ENCODE measurements around the gene PLEKHH1.

The PLEKHH1 gene

GRCh38 chr14:67505254-67505653 is 27.8 kb upstream of the PLEKHH1 start:
- no peak overlapping the region for H3K4me3 ChIP-seq (ENCODE audit: low read depth, low read length)
- DNase-seq (ENCODE audit: low read depth), result no peak

- DNase-seq (ENCODE audit: low read depth), result no peak
Observed at GRCh38 chr14:67508956-67509355, 24.1 kb upstream of the PLEKHH1 start.

GRCh38 chr14:67510121-67510520 is 23.0 kb upstream of the PLEKHH1 start:
- DNase-seq (ENCODE audit: low read depth), result no peak
- no peak overlapping the region for H3K4me3 ChIP-seq (ENCODE audit: low read depth, low read length)

More at GRCh38 chr14:67508956-67509355, 24.1 kb upstream of the PLEKHH1 start:
- no peak overlapping the region for H3K4me3 ChIP-seq (ENCODE audit: low read depth, low read length)

- no peak overlapping the region for H3K4me3 ChIP-seq (ENCODE audit: low read depth, low read length)
- no peak for DNase-seq (ENCODE audit: low read depth)
Observed at GRCh38 chr14:67510836-67511235, 22.3 kb upstream of the PLEKHH1 start.

GRCh38 chr14:67512463-67513310 is 20.4 kb upstream of the PLEKHH1 start:
- no peak overlapping the region for H3K4me3 ChIP-seq (ENCODE audit: low read depth, low read length)
- DNase-seq (ENCODE audit: low read depth), result no peak

- H3K4me3 ChIP-seq (ENCODE audit: low read depth, low read length), result no peak overlapping the region
- no peak for DNase-seq (ENCODE audit: low read depth)
Observed at GRCh38 chr14:67513631-67514108, 19.4 kb upstream of the PLEKHH1 start.

- no peak for DNase-seq (ENCODE audit: low read depth)
- H3K4me3 ChIP-seq (ENCODE audit: low read depth, low read length), result peak overlapping the region; percentile 64
Observed at GRCh38 chr14:67514203-67514607, 18.9 kb upstream of the PLEKHH1 start.

GRCh38 chr14:67514650-67515385 is 18.3 kb upstream of the PLEKHH1 start:
- peak overlapping the region; percentile 64 for H3K4me3 ChIP-seq (ENCODE audit: low read depth, low read length)

GRCh38 chr14:67515386-67516079 is 17.6 kb upstream of the PLEKHH1 start:
- DNase-seq (ENCODE audit: low read depth), result no peak
- H3K4me3 ChIP-seq (ENCODE audit: low read depth, low read length), result peak overlapping the region; percentile 64

More at GRCh38 chr14:67514650-67515385, 18.3 kb upstream of the PLEKHH1 start:
- DNase-seq (ENCODE audit: low read depth), result no peak

- DNase-seq (ENCODE audit: low read depth), result no peak
- H3K4me3 ChIP-seq (ENCODE audit: low read depth, low read length), result no peak overlapping the region
Observed at GRCh38 chr14:67516676-67517075, 16.4 kb upstream of the PLEKHH1 start.

GRCh38 chr14:67517083-67517482 is 16.0 kb upstream of the PLEKHH1 start:
- no peak overlapping the region for H3K4me3 ChIP-seq (ENCODE audit: low read depth, low read length)
- DNase-seq (ENCODE audit: low read depth), result no peak

GRCh38 chr14:67519406-67519805 is 13.7 kb upstream of the PLEKHH1 start:
- no peak for DNase-seq (ENCODE audit: low read depth)
- no peak overlapping the region for H3K4me3 ChIP-seq (ENCODE audit: low read depth, low read length)

- no peak for DNase-seq (ENCODE audit: low read depth)
- H3K4me3 ChIP-seq (ENCODE audit: low read depth, low read length), result no peak overlapping the region
Observed at GRCh38 chr14:67520482-67520881, 12.6 kb upstream of the PLEKHH1 start.

- H3K4me3 ChIP-seq (ENCODE audit: low read depth, low read length), result no peak overlapping the region
- DNase-seq (ENCODE audit: low read depth), result no peak
Observed at GRCh38 chr14:67522270-67522669, 10.8 kb upstream of the PLEKHH1 start.

GRCh38 chr14:67523764-67524633 is 9.1 kb upstream of the PLEKHH1 start:
- H3K4me3 ChIP-seq (ENCODE audit: low read depth, low read length), result no peak overlapping the region

GRCh38 chr14:67524634-67524963 is 8.5 kb upstream of the PLEKHH1 start:
- no peak for DNase-seq (ENCODE audit: low read depth)
- no peak overlapping the region for H3K4me3 ChIP-seq (ENCODE audit: low read depth, low read length)

More at GRCh38 chr14:67523764-67524633, 9.1 kb upstream of the PLEKHH1 start:
- no peak for DNase-seq (ENCODE audit: low read depth)

- no peak overlapping the region for H3K4me3 ChIP-seq (ENCODE audit: low read depth, low read length)
- no peak for DNase-seq (ENCODE audit: low read depth)
Observed at GRCh38 chr14:67525389-67525788, 7.7 kb upstream of the PLEKHH1 start.

- no peak for DNase-seq (ENCODE audit: low read depth)
- H3K4me3 ChIP-seq (ENCODE audit: low read depth, low read length), result no peak overlapping the region
Observed at GRCh38 chr14:67526181-67526580, 6.9 kb upstream of the PLEKHH1 start.
